ENCODE results near the gene RGS6. TPM values are rescaled to one million over a fixed set of nuclear protein-coding genes. Genes with fewer than 3 reads are reported as not detected.

RGS6 gene
- total RNA-seq, 1 donor from 2014 or later, result 22.4 TPM

- intact Hi-C loops (cut with DNase I), result no loop called here
- no peak for DNase-seq (ENCODE audit: low spot score)
Measured at GRCh38 chr14:72333357-72333756, 401.1 kb downstream of the RGS6 start.

- intact Hi-C loops (cut with DNase I), result no loop called here
- no peak for DNase-seq (ENCODE audit: low spot score)
Measured at GRCh38 chr14:72336311-72336980, 404.2 kb downstream of the RGS6 start.

- DNase-seq (ENCODE audit: low spot score), result no peak
- intact Hi-C loops (cut with DNase I), result no loop called here
Measured at GRCh38 chr14:72341237-72341636, 409.0 kb downstream of the RGS6 start.

- intact Hi-C loops (cut with DNase I), result no loop called here
- no peak for DNase-seq (ENCODE audit: low spot score)
Measured at GRCh38 chr14:72341686-72342085, 409.5 kb downstream of the RGS6 start.

GRCh38 chr14:72347118-72347517 is 414.9 kb downstream of the RGS6 start:
- intact Hi-C loops (cut with DNase I), result no loop called here

GRCh38 chr14:72350215-72350614 is 418.0 kb downstream of the RGS6 start:
- intact Hi-C loops (cut with DNase I), result no loop called here
- no peak for DNase-seq (ENCODE audit: low spot score)

More at GRCh38 chr14:72347118-72347517, 414.9 kb downstream of the RGS6 start:
- DNase-seq (ENCODE audit: low spot score), result no peak

GRCh38 chr14:72352012-72352411 is 419.8 kb downstream of the RGS6 start:
- intact Hi-C loops (cut with DNase I), result no loop called here
- no peak for DNase-seq (ENCODE audit: low spot score)

GRCh38 chr14:72366619-72367018 is 434.4 kb downstream of the RGS6 start:
- intact Hi-C loops (cut with DNase I), result no loop called here
- no peak for DNase-seq (ENCODE audit: low spot score)

- intact Hi-C loops (cut with DNase I), result no loop called here
- DNase-seq (ENCODE audit: low spot score), result no peak
Measured at GRCh38 chr14:72369106-72369505, 436.9 kb downstream of the RGS6 start.

- intact Hi-C loops (cut with DNase I), result no loop called here
- DNase-seq (ENCODE audit: low spot score), result no peak
Measured at GRCh38 chr14:72377016-72377415, 444.8 kb downstream of the RGS6 start.

GRCh38 chr14:72380456-72380855 is 448.2 kb downstream of the RGS6 start:
- no peak for DNase-seq (ENCODE audit: low spot score)
- intact Hi-C loops (cut with DNase I), result no loop called here

- no peak for DNase-seq (ENCODE audit: low spot score)
- intact Hi-C loops (cut with DNase I), result no loop called here
Measured at GRCh38 chr14:72383865-72384264, 451.6 kb downstream of the RGS6 start.

GRCh38 chr14:72387726-72388125 is 455.5 kb downstream of the RGS6 start:
- no peak for DNase-seq (ENCODE audit: low spot score)
- intact Hi-C loops (cut with DNase I), result no loop called here

GRCh38 chr14:72389200-72389599 is 457.0 kb downstream of the RGS6 start:
- DNase-seq (ENCODE audit: low spot score), result no peak
- intact Hi-C loops (cut with DNase I), result no loop called here

- intact Hi-C loops (cut with DNase I), result no loop called here
- DNase-seq (ENCODE audit: low spot score), result no peak
Measured at GRCh38 chr14:72401101-72401625, 468.9 kb downstream of the RGS6 start.

- DNase-seq (ENCODE audit: low spot score), result no peak
- intact Hi-C loops (cut with DNase I), result no loop called here
Measured at GRCh38 chr14:72401632-72402376, 469.6 kb downstream of the RGS6 start.

GRCh38 chr14:72402377-72402772 is 470.1 kb downstream of the RGS6 start:
- DNase-seq (ENCODE audit: low spot score), result no peak
- intact Hi-C loops (cut with DNase I), result no loop called here

GRCh38 chr14:72404106-72404774 is 472.0 kb downstream of the RGS6 start:
- DNase-seq (ENCODE audit: low spot score), result no peak
- intact Hi-C loops (cut with DNase I), result no loop called here

GRCh38 chr14:72404998-72405397 is 472.8 kb downstream of the RGS6 start:
- no peak for DNase-seq (ENCODE audit: low spot score)
- intact Hi-C loops (cut with DNase I), result no loop called here

GRCh38 chr14:72408020-72408419 is 475.8 kb downstream of the RGS6 start:
- DNase-seq (ENCODE audit: low spot score), result no peak
- intact Hi-C loops (cut with DNase I), result no loop called here

- intact Hi-C loops (cut with DNase I), result no loop called here
- no peak for DNase-seq (ENCODE audit: low spot score)
Measured at GRCh38 chr14:72409047-72409446, 476.8 kb downstream of the RGS6 start.
